KMS-11 (cell line): ENCODE measurements around the gene TFAM.

Source experiments
- H2AFZ ChIP-seq: fragments of 200-600 bp; sonication (generic); 2 replicates; pipeline ENCODE4 v1.6.1; 2016; ENCODE audit warnings: antibody characterized with exemption, mixed run types, low read depth
- H3K27ac ChIP-seq: fragments of 200-600 bp; sonication (generic); 2 replicates; pipeline ENCODE4 v1.6.1; 2016; ENCODE audit warnings: mild to moderate bottlenecking, mixed run types
- H3K27me3 ChIP-seq: fragments of 200-600 bp; sonication (generic); 2 replicates; pipeline ENCODE4 v1.6.1; 2017; ENCODE audit warnings: mild to moderate bottlenecking, low read depth, mixed run types, moderate library complexity; ENCODE audit not compliant: insufficient read depth
- H3K36me3 ChIP-seq: fragments of 200-600 bp; sonication (generic); 2 replicates; pipeline ENCODE4 v1.6.1; 2017; ENCODE audit warnings: mild to moderate bottlenecking, mixed run types; ENCODE audit not compliant: insufficient read depth
- H3K4me1 ChIP-seq: fragments of 200-600 bp; sonication (generic); 2 replicates; pipeline ENCODE4 v1.6.1; 2016; ENCODE audit warnings: mild to moderate bottlenecking, low read depth, mixed run types; ENCODE audit not compliant: poor library complexity, severe bottlenecking
- H3K4me2 ChIP-seq: fragments of 200-600 bp; sonication (generic); 2 replicates; pipeline ENCODE4 v1.7.0; 2016; ENCODE audit warnings: mild to moderate bottlenecking, mixed run types
- H3K4me3 ChIP-seq: fragments of 200-600 bp; sonication (generic); IDR thresholded peaks from 2 replicates; pipeline ENCODE4 v1.6.1; 2017; ENCODE audit warnings: low read depth, low read length, mixed read lengths; ENCODE audit not compliant: insufficient read depth
- H3K79me2 ChIP-seq: fragments of 200-600 bp; sonication (generic); 2 replicates; pipeline ENCODE4 v1.6.1; 2016; ENCODE audit warnings: low read depth, mixed run types; ENCODE audit not compliant: insufficient read depth
- H3K9ac ChIP-seq: fragments of 200-600 bp; sonication (generic); 2 replicates; pipeline ENCODE4 v1.6.1; 2016; ENCODE audit warnings: mild to moderate bottlenecking, mixed run types
- H4K20me1 ChIP-seq: fragments of 200-600 bp; sonication (generic); 2 replicates; pipeline ENCODE4 v1.6.1; 2016; ENCODE audit warnings: mild to moderate bottlenecking, mixed run types; ENCODE audit not compliant: insufficient read depth
- CTCF ChIP-seq: fragments of 200-600 bp; sonication (generic); conservative IDR thresholded peaks from 2 replicates; pipeline ENCODE4 v1.6.1; 2017; ENCODE audit warnings: low read depth, mild to moderate bottlenecking, antibody characterized with exemption, low read length, moderate library complexity, mixed read lengths

Gene TFAM

DNA sequence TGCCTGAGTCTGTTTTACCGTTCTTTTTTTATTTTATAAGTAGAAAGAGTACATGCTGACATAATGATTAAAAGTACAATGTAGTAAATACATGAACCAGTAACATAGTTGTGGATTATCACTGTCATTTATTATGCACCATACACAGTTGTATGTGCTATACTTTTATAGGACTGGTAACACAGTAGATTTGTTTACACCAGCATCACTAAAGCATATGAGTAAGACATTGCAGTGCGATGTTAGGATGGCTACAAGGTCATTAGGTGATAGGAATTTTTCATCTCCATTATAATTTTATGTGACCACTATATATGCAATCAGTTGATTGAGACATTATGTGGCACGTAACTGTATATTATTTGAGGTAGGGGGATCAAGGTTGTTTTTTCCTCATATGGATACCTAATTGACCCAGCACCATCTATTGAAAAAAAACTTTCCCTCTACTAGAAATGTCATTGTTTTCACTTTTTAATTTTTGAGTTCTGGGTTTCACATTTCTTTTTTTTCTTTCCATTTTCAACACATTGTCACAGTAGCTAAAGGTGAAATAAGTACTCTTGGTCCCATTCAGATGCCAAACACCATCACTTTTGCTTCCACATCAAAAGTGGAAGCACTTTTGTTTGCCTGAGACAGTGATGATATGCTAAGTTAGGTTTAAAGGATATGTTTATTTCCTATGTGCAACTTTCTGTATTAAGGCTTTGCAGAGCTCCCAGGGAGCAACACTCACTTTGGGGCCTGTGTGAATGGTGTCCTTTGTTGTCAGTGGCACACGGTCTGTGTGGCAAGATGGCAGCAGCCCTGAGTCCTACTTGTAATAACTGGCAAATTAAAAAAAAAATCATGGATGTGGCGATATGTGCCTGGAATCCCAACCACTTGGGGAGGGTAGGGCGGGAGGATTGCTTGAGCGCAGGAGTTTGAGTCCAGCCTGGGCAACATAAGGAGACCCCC lies 33.3 kb upstream of the TFAM start:
- no peak for TF ChIP-seq CTCF
- Histone ChIP-seq H3K36me3 (no peaks in the 10 kb centered on the region), H2AFZ (no peak overlapping the region), H3K9ac (no peak overlapping the region), H4K20me1 (no peaks in the 10 kb centered on the region), H3K79me2 (peaks cover 4% of the 10 kb centered on the region; the same call in 1 of the 2 replicates), H3K27me3 (no peaks in the 10 kb centered on the region), H3K4me3 (no peak overlapping the region), H3K27ac (no peak overlapping the region), H3K4me1 (peaks cover 8% of the 10 kb centered on the region), H3K4me2 (no peak overlapping the region)

DNA sequence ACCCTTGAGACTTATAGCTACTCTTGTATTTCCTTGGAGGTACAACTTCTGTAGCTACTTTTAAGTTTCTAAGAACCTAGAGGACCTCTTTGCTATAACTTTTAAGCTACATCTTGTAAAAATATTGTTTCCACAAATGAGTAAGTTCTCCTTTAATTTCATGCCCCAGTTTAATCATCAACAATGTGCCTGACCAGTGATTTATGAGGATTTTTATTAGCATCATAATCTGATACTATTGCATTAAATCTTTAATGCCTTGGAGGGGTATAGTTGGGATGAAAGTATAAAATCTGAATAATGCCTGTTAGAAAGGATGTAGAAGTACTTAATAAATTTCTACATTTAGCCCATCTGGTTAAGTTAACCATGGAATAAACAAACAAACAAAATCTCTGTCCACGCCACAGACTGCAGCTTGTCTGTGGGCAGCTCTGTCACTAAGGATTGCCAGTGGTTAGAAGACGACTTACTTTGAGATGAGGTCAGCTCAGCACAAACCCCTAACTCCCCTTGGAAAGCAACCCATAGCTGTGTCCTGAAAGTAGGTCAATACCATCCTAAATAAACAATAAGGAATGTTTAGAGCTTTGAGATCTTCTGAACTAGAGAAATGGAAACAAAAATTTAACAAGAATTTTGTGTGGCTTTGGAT lies 32.1 kb upstream of the TFAM start:
- no peak for TF ChIP-seq CTCF
- H3K27me3 ChIP-seq = no peaks in the 10 kb centered on the region
- peaks cover 8% of the 10 kb centered on the region for H3K4me1 ChIP-seq
- H4K20me1 ChIP-seq = no peaks in the 10 kb centered on the region
- H3K4me2 ChIP-seq = no peak overlapping the region
- no peak overlapping the region for H2AFZ ChIP-seq
- 0 out of 2 replicates have a peak, but pooled peaks cover 4% of the 10 kb centered on the region for H3K79me2 ChIP-seq
- no peak overlapping the region for H3K27ac ChIP-seq
- H3K4me3 ChIP-seq = no peak overlapping the region
- no peaks in the 10 kb centered on the region for H3K36me3 ChIP-seq
- H3K9ac ChIP-seq = no peak overlapping the region

GRCh38 chr10:58356756-58357155 lies 28.5 kb upstream of the TFAM start:
- H2AFZ ChIP-seq = no peak overlapping the region
- H3K36me3 ChIP-seq = no peaks in the 10 kb centered on the region
- no peak overlapping the region for H3K27ac ChIP-seq
- H3K4me1 ChIP-seq = peaks cover 8% of the 10 kb centered on the region
- no peak overlapping the region for H3K4me3 ChIP-seq
- no peak overlapping the region for H3K4me2 ChIP-seq
- H4K20me1 ChIP-seq = no peaks in the 10 kb centered on the region
- H3K9ac ChIP-seq = no peak overlapping the region
- no peak for TF ChIP-seq CTCF
- H3K27me3 ChIP-seq = no peaks in the 10 kb centered on the region
- H3K79me2 ChIP-seq = no peaks in the 10 kb centered on the region

DNA sequence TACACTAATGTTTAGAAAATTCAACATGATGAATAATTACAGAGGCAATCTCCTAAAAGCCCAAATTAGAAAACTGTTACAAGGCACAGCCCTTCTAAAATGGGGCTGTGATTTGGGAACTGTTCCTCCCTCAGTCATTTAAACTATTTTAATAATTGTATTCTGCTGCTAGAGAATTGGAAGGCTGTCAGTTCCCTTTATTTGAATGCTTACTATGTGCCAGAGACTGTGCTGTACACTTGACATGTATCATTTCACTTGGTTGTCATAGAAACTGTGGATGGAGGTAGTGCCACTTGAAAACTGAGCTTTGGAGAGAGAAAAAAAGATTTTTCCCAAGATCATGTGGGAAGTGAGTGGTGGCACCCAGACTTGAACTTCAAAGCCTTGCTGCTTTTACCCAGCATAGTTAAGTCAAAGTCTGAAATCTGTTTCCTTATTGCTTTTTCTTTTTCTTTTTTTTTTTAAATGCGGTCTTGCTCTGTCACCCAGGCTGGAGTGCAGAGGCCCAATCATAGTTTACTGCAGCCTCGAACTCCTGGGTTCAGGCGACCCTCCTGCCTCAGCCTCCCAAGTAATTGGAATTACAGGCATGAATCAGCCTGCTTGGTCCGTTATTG lies 26.8 kb upstream of the TFAM start:
- TF ChIP-seq CTCF = no peak
- no peaks in the 10 kb centered on the region for H3K79me2 ChIP-seq

More for the DNA sequence above, 26.8 kb upstream of the TFAM start:
- Histone ChIP-seq H3K27me3 (no peaks in the 10 kb centered on the region), H3K27ac (no peak overlapping the region), H3K9ac (no peak overlapping the region), H3K4me3 (no peak overlapping the region), H3K4me1 (peaks cover under 1% of the 10 kb centered on the region), H3K36me3 (no peaks in the 10 kb centered on the region), H4K20me1 (no peaks in the 10 kb centered on the region), H3K4me2 (no peak overlapping the region), H2AFZ (no peak overlapping the region)
